ENCODE measurements around the gene AUH. TPM values are rescaled to one million over a fixed set of nuclear protein-coding genes. Genes with fewer than 3 reads are reported as not detected.

The AUH gene, protein sequence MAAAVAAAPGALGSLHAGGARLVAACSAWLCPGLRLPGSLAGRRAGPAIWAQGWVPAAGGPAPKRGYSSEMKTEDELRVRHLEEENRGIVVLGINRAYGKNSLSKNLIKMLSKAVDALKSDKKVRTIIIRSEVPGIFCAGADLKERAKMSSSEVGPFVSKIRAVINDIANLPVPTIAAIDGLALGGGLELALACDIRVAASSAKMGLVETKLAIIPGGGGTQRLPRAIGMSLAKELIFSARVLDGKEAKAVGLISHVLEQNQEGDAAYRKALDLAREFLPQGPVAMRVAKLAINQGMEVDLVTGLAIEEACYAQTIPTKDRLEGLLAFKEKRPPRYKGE
- total RNA-seq (29.1 and 32.7 TPM in 2 replicates), polyA plus RNA-seq (5.2 and 9.6 TPM in 2 replicates), polyA minus RNA-seq (31.7 and 33.9 TPM in 2 replicates)
- 23.9 TPM for total RNA-seq (2013)

DNA sequence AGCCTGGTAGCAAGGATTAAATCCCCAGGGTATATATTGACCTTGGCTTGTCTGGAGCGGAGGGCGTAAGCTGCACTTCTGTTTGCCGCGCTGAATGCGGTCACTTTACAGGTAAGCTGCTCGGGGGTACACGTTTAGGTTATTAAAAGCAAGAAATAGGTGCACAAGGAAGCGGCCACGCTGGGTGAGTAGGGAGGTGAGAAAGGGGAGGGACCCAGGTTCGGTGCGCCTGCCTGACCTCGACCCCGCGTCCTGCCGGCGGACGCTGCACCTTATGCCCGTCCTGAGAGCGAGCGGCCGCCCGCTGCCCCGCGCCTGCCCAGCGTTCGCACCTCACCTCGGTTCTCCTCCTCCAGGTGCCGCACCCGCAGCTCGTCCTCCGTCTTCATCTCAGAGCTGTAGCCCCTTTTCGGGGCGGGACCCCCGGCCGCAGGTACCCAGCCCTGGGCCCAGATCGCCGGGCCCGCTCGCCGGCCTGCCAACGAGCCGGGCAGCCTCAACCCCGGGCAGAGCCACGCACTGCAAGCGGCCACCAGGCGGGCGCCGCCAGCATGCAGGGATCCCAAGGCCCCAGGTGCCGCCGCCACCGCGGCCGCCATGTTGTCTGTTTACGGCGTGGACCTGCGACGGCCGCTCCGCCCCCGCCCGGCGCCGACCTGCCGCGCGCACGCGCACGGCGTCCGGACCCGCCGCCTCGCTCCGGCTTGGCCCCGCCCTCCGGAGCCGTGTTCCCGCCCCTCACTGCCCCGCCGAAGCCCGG is at the start of gene AUH:
TSS of gene AUH (minus strand) at position 628 of the 760 bp plus-strand sequence. CDS start at position 599, 29 bp downstream.
- Histone ChIP-seq H3K4me3 (ENCODE audit: control extremely low read depth in 1 of 5, extremely low read depth in 1 of 5, insufficient read depth in 1 of 5, low read depth in 2 of 5, low read length in 4 of 5) (peak within 1 kb of the TSS; percentile 70 to 94 (median 78)), H4K20me1 (ENCODE audit: control insufficient read depth, insufficient read depth, low read length, poor library complexity, severe bottlenecking) (peaks cover 23% of the 10 kb centered on the region), H3K9ac (ENCODE audit: low read length) (peak within 1 kb of the TSS; percentile 65), H3K27ac (ENCODE audit: low read length in 2 of 2) (peak within 1 kb of the TSS; percentile 45 to 77), H3K4me2 (replicated peaks; ENCODE audit: low read depth, low read length, poor library complexity, severe bottlenecking) (peak within 1 kb of the TSS; percentile 79), H3K79me2 (ENCODE audit: control insufficient read depth, insufficient read depth, low read length) (peaks cover 51% of the 10 kb centered on the region), H3K36me3 (replicated peaks in 1 of 2; ENCODE audit: control extremely low read depth in 1 of 2, control insufficient read depth in 1 of 2, extremely low read depth in 1 of 2, insufficient read depth in 2 of 2, low read length in 1 of 2) (peaks cover 0 to 6% of the 10 kb centered on the region in 2 experiments), H3K27me3 (replicated peaks in 1 of 4; ENCODE audit: control extremely low read depth in 1 of 4, control insufficient read depth in 3 of 4, insufficient read depth in 4 of 4, low read length in 3 of 4) (no peaks in the 10 kb centered on the region), H3K9me3 (ENCODE audit: control extremely low read depth in 1 of 3, control insufficient read depth in 2 of 3, insufficient read depth in 1 of 3, low read length in 2 of 3) (peaks cover 0 to 11% (median 4%) of the 10 kb centered on the region in 3 donors), H3K4me1 (ENCODE audit: control insufficient read depth in 2 of 2, insufficient read depth in 2 of 2, low read length in 2 of 2) (peaks cover 16 to 19% of the 10 kb centered on the region in 2 donors), H2AFZ (ENCODE audit: insufficient read depth, low read depth, low read length, poor library complexity, severe bottlenecking) (peak within 1 kb of the TSS; percentile 96)
- H3K4me3 Mint-ChIP-seq = peak within 1 kb of the TSS; percentile 98
- TF ChIP-seq, protein P1, sequence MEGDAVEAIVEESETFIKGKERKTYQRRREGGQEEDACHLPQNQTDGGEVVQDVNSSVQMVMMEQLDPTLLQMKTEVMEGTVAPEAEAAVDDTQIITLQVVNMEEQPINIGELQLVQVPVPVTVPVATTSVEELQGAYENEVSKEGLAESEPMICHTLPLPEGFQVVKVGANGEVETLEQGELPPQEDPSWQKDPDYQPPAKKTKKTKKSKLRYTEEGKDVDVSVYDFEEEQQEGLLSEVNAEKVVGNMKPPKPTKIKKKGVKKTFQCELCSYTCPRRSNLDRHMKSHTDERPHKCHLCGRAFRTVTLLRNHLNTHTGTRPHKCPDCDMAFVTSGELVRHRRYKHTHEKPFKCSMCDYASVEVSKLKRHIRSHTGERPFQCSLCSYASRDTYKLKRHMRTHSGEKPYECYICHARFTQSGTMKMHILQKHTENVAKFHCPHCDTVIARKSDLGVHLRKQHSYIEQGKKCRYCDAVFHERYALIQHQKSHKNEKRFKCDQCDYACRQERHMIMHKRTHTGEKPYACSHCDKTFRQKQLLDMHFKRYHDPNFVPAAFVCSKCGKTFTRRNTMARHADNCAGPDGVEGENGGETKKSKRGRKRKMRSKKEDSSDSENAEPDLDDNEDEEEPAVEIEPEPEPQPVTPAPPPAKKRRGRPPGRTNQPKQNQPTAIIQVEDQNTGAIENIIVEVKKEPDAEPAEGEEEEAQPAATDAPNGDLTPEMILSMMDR (IDR thresholded peaks at IDR 0.05) = peak; percentile 36
- no peak for TF ChIP-seq EZH2 (IDR thresholded peaks at IDR 0.05; ENCODE audit: borderline replicate concordance, insufficient read depth, low read depth, low read length, poor library complexity, severe bottlenecking)
- peaks cover 37% of the 10 kb centered on the region for H3K4me1 Mint-ChIP-seq
- H3K27me3 Mint-ChIP-seq = no peaks in the 10 kb centered on the region
- DNase-seq (peak; percentile 92), ATAC-seq (ENCODE audit: low read depth) (peak; percentile 96)
- H3K27ac Mint-ChIP-seq = peak within 1 kb of the TSS; percentile 95
- CTCF ChIA-PET = interaction anchor here (1.0 to 3.0 kb wide), 5 partner anchors 62 to 447 kb away, joined by 3 to 20 read pairs (median 4); partner anchors contain the start of gene NFIL3
- POLR2A ChIA-PET = interaction anchor here (0.7 to 1.2 kb wide), 3 partner anchors 11 to 1310 kb away, joined by 3 to 4 read pairs (median 3); no protein-coding TSS in a partner anchor
- WGBS (ENCODE audit: insufficient coverage) = under 1% methylated on average over 81 of the region's 82 CpGs
- intact Hi-C loops (cut with micrococcal nuclease) = loop anchor here (1.0 to 5.0 kb wide), 2 partner anchors 65 to 169 kb away; no protein-coding TSS in a partner anchor
- H3K9me3 Mint-ChIP-seq (ENCODE audit: insufficient read depth) = no peaks in the 10 kb centered on the region

Data from B cell (primary cell).